ENCODE data around the gene EIF5. TPM values are rescaled to one million over a fixed set of nuclear protein-coding genes. Genes with fewer than 3 reads are reported as not detected.
A peak's percentile ranks its signal among the peaks of the same experiment; 100 is the strongest.

The EIF5 gene
- total and polyA plus RNA-seq, 5 donors, result 77.4 to 275 (median 247) TPM

DNA sequence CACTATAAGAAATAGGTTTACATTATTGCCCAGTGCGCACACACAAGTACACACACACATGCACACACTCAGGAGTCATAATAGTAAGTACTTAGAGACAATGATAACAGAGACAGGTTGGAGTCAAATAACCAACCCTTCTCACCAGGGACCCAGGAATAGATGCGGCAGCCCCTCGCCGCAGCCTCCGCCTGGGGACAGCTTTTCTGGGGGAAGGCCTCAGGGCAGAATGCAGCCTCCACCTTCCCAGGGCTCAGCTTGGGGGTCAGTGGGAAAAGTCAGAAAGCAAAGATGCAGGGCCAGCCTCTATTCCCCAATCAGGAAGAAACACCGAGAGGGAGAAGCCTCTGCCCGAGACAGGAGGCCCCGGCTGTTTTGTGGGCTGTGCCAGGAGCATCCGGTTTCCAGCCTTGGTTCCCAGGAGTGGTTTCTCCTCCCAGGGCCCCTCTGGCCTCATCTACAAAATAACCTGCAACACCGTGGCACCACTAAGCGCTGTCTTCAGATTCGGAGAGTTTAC is 23.4 kb upstream of the EIF5 start:
- H3K4me1 ChIP-seq (ENCODE audit: control insufficient read depth, insufficient read depth, low read length), result no peaks in the 10 kb centered on the region
- intact Hi-C loops (cut with DNase I), result no loop called here
- no peak for DNase-seq
- H3K27me3 ChIP-seq (ENCODE audit: control insufficient read depth, insufficient read depth), result no peaks in the 10 kb centered on the region
- ATAC-seq, result no peak
- no peak overlapping the region for H3K27ac ChIP-seq (ENCODE audit: low read length)
- H3K9me3 ChIP-seq (ENCODE audit: control insufficient read depth, low read length), result no peaks in the 10 kb centered on the region
- H3K4me3 ChIP-seq (ENCODE audit: low read length), result no peak overlapping the region
- 83% methylated on average over 12 of the region's 12 CpGs for WGBS

DNA sequence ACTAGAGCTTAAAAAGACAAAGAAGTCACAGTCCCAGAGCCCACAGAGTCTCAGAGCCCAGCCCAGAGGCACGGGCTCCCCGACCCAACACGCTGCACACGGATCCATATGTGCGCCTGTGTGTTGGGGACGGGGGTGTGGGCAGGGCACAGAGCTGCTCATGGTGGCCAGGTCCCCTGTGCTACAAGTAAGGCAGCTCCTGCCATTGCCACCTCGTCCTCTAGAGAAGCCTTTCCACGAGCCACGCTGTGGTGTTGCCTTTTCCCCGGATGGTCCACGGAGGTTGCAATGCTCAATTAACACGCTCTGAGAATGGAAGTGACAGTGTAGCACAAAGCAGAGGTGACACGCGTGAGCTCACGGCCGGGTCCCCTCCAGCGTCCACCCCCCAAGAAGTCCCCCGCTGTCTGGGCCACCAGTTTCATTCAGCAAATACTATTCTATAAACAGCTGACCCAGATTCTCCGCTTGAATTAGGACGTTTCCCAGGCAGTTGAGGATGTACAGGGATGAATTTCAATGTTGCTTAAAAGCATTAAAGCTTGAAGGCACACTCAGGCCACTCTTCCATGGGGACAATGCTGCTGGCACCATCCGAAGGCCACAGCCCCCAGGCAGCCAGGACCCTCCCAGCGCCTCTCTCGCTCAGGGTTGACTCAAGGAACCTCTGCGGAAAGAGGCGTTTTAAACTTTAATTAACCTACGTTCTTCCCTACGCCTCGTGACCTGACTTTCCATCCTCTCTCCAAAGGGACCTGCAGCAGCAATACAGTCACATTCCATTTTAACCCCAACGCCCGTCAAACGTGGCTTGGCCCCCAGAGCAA is 22.7 kb upstream of the EIF5 start:
- WGBS, result 90% methylated on average over 31 of the region's 31 CpGs
- H3K4me3 ChIP-seq (ENCODE audit: low read length), result no peak overlapping the region
- no peaks in the 10 kb centered on the region for H3K27me3 ChIP-seq (ENCODE audit: control insufficient read depth, insufficient read depth)
- H3K27ac ChIP-seq (ENCODE audit: low read length), result no peak overlapping the region
- H3K4me1 ChIP-seq (ENCODE audit: control insufficient read depth, insufficient read depth, low read length), result no peaks in the 10 kb centered on the region
- intact Hi-C loops (cut with DNase I), result no loop called here
- no peaks in the 10 kb centered on the region for H3K9me3 ChIP-seq (ENCODE audit: control insufficient read depth, low read length)
- no peak for DNase-seq
- no peak for ATAC-seq

DNA sequence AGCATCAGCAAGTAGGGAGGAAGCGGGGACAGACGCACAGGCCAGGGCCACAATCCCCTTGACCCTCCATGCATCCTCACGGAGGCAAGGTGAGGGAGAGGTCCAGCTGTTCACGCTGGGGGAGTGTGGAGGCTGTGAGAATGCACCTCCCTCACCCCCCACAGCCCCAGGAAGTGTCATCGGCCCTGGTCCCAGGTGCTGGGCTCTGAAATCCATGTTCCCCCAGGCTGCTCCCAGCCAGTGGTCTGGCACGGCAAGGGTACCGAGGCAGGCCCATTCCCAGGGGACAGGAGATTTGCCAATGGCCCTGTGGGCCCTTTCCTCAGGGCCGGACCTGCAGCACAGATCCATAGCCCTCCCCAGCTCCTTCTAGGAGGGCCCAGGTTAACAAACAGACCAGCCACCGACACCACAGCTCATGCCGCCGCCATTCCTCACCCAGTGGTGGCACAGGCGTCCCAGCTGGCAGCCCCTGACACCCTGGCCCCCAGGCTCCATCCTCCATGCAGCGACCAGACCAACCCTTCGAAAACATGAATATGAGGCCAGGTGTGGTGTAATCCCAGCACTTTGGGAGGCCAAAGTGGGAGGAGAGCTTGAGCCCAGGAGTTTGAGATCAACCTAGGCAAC is 21.9 kb upstream of the EIF5 start:
- H3K4me3 ChIP-seq (ENCODE audit: low read length), result no peak overlapping the region
- DNase-seq (no peak), ATAC-seq (no peak)
- H3K27me3 ChIP-seq (ENCODE audit: control insufficient read depth, insufficient read depth), result no peaks in the 10 kb centered on the region
- no peaks in the 10 kb centered on the region for H3K4me1 ChIP-seq (ENCODE audit: control insufficient read depth, insufficient read depth, low read length)
- no peak overlapping the region for H3K27ac ChIP-seq (ENCODE audit: low read length)
- WGBS, result 95% methylated on average over 14 of the region's 14 CpGs
- intact Hi-C loops (cut with DNase I), result no loop called here
- H3K9me3 ChIP-seq (ENCODE audit: control insufficient read depth, low read length), result no peaks in the 10 kb centered on the region

DNA sequence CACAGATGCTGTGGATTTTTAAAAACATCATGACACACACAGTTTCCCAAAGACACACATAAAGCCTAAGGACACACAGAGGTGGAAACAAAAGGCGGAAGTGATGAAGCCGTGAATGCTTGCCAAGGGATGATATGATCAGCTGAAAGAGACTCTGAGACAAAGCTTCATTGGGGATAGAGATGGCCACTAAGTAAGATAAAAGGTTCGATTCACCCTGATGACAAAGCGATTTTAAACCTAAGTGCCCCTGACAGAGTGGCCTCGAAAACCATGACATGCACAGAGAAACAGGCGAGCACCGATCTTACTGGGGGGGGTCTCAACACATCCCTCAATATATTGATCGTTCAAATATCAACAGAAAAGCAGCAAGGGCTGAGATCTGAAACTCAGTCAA is 20.3 kb upstream of the EIF5 start:
- DNase-seq (no peak), ATAC-seq (peak in 1 of 2 donors; percentile 10)
- Histone ChIP-seq H3K9me3 (ENCODE audit: control insufficient read depth, low read length) (no peaks in the 10 kb centered on the region), H3K27me3 (ENCODE audit: control insufficient read depth, insufficient read depth) (no peaks in the 10 kb centered on the region), H3K4me3 (ENCODE audit: low read length) (no peak overlapping the region), H3K4me1 (ENCODE audit: control insufficient read depth, insufficient read depth, low read length) (no peaks in the 10 kb centered on the region), H3K27ac (ENCODE audit: low read length) (no peak overlapping the region)
- 69% methylated on average over 8 of the region's 8 CpGs for WGBS
- intact Hi-C loops (cut with DNase I), result no loop called here

DNA sequence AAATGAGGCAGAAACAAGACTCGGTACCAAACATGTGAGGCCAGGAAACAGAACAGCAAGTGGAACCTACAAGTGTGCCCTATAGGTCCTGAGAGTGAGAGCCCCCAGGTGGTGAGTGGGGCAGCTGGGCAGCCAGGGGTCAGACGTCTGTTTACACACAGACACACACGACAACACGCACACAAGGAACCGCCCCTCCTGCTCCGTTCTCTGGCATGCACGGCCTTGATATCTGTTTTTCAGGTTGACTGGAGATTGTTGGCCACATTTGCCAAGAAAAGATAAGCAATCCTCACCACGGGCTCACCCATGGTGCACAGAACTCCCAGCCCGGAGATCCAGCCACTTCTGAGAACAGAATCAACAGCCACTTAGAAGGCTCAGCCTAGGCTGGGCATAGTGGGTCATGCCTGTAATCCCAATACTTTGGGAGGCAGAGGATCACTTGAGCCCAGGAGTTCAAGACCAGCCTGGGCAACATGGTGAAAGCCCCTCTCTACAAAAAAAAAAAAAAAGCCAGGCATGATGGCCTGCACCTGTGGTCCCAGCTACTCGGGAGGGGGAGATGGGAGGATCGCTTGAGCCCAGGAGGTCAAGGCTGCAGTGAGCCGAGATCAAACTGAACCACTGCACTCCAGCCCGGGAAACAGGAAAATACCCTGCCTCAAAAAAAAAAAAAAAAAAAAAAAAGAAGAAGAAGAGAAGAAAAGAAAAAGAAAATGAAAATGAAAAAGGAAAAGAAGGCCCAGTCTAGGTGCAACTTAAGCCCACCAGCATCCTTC is 19.4 kb upstream of the EIF5 start:
- Histone ChIP-seq H3K4me1 (ENCODE audit: control insufficient read depth, insufficient read depth, low read length) (no peaks in the 10 kb centered on the region), H3K9me3 (ENCODE audit: control insufficient read depth, low read length) (no peaks in the 10 kb centered on the region), H3K4me3 (ENCODE audit: low read length) (no peak overlapping the region), H3K27me3 (ENCODE audit: control insufficient read depth, insufficient read depth) (no peaks in the 10 kb centered on the region), H3K27ac (ENCODE audit: low read length) (no peak overlapping the region)
- DNase-seq (peak in 1 of 3 donors; percentile 58), ATAC-seq (peak in 1 of 2 donors; percentile 12)
- WGBS, result 59% methylated on average over 13 of the region's 13 CpGs
- intact Hi-C loops (cut with DNase I), result no loop called here

DNA sequence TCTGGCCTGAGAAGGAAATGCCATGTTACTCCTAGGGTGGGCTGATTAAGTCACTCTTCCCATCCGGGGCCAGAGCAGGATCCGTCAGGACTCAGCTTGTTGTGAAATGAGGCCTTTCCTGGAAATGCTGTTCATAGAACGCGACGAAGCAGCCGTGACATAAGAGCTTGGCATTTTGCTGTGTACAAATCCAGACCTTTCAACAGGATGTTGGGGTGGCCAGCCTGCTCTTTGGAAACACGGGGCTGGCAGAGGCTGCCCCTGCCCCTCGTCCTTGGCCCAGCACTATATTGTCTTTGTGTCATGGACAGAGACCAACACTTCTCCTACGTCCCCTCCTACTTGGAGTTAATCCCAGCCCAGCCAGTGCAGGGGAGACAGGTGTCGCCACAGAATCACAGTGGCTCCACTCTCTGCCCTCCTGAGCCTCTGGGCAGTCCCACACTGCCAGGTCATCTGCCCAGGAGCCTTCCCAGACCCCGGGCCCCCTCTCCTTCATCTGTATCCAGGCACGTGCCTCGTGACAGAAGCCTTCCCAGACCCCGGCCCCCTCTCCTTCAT is 18.6 kb upstream of the EIF5 start:
- Histone ChIP-seq H3K4me1 (ENCODE audit: control insufficient read depth, insufficient read depth, low read length) (no peaks in the 10 kb centered on the region), H3K27me3 (ENCODE audit: control insufficient read depth, insufficient read depth) (no peaks in the 10 kb centered on the region), H3K4me3 (ENCODE audit: low read length) (no peak overlapping the region), H3K27ac (ENCODE audit: low read length) (peak overlapping the region; percentile 14), H3K9me3 (ENCODE audit: control insufficient read depth, low read length) (no peaks in the 10 kb centered on the region)
- intact Hi-C loops (cut with DNase I), result no loop called here
- DNase-seq (peak; percentile 64 to 74 (median 73)), ATAC-seq (peak; percentile 77 to 81)
- WGBS, result 57% methylated on average over 14 of the region's 14 CpGs

DNA sequence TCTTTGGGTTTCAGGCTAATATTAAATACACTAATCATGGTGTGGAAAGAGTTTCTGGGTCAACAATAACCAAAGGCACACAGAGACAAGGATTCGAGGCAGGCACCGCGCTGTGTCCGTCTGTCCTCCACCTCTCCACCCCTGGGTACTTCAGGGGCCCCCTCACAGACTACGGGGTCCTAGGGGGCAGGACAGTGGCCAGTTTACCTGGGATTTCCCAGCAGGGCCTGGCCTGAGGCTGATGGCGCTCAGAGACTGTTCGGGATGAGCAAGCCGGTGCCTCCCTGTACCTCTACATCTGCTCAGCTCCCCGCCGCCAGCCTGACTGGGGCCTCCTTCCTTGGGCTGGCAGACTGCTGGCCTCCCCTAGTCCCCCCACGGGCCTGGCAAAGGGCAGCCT is 18.1 kb upstream of the EIF5 start:
- H3K9me3 ChIP-seq (ENCODE audit: control insufficient read depth, low read length), result no peaks in the 10 kb centered on the region
- peak in 1 of 2 donors; percentile 4 for ATAC-seq
- H3K4me1 ChIP-seq (ENCODE audit: control insufficient read depth, insufficient read depth, low read length), result no peaks in the 10 kb centered on the region
- WGBS, result 87% methylated on average over 11 of the region's 11 CpGs
- H3K27ac ChIP-seq (ENCODE audit: low read length), result no peak overlapping the region
- DNase-seq, result no peak
- intact Hi-C loops (cut with DNase I), result no loop called here
- H3K27me3 ChIP-seq (ENCODE audit: control insufficient read depth, insufficient read depth), result no peaks in the 10 kb centered on the region
- H3K4me3 ChIP-seq (ENCODE audit: low read length), result no peak overlapping the region

DNA sequence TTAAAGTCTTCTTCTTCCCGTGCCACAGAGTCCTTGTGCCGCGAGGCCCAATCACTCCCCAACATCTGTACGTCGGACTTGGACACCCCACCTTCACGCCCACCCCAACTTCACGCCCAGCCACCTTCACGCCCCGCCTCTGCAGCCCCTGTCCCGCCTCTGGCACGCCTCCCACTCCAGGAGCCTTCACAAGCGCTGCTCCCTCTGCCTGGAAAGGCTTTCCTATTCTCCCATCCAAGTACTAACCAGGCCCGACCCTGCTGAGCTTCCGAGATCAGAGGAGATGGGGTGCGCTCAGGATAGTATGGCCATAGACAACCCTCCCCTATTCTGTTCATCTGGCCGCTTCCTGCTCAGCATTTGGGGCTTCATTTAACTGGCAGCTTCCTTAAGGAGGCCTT is 17.3 kb upstream of the EIF5 start:
- ATAC-seq, result no peak
- intact Hi-C loops (cut with DNase I), result no loop called here
- Histone ChIP-seq H3K4me1 (ENCODE audit: control insufficient read depth, insufficient read depth, low read length) (no peaks in the 10 kb centered on the region), H3K9me3 (ENCODE audit: control insufficient read depth, low read length) (no peaks in the 10 kb centered on the region), H3K27me3 (ENCODE audit: control insufficient read depth, insufficient read depth) (no peaks in the 10 kb centered on the region), H3K27ac (ENCODE audit: low read length) (no peak overlapping the region), H3K4me3 (ENCODE audit: low read length) (no peak overlapping the region)
- DNase-seq, result no peak
- WGBS, result 89% methylated on average over 16 of the region's 16 CpGs

DNA sequence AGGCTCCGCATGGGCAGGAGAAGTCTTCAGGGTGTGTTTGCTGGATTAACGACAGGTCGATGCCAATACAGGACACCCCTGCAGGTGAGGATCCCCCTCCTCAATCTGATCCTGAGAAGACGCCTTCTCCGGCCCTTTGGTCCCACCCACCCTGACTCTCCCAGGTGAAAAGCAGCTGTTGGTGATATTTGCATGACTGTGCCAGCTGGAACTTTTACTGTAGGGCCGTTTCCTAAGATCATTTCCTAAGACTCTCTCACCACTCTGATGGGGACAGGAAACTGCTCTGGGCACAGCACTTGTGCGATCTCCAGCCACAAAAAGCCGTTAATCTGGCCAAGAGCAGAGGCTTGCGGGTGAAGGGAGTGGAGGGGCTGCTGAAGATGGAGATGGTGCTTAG is 16.8 kb upstream of the EIF5 start:
- Histone ChIP-seq H3K4me1 (ENCODE audit: control insufficient read depth, insufficient read depth, low read length) (no peaks in the 10 kb centered on the region), H3K9me3 (ENCODE audit: control insufficient read depth, low read length) (no peaks in the 10 kb centered on the region), H3K4me3 (ENCODE audit: low read length) (no peak overlapping the region), H3K27me3 (ENCODE audit: control insufficient read depth, insufficient read depth) (no peaks in the 10 kb centered on the region), H3K27ac (ENCODE audit: low read length) (no peak overlapping the region)
- intact Hi-C loops (cut with DNase I), result no loop called here
- 56% methylated on average over 9 of the region's 9 CpGs for WGBS
- no peak for DNase-seq
- ATAC-seq, result no peak

DNA sequence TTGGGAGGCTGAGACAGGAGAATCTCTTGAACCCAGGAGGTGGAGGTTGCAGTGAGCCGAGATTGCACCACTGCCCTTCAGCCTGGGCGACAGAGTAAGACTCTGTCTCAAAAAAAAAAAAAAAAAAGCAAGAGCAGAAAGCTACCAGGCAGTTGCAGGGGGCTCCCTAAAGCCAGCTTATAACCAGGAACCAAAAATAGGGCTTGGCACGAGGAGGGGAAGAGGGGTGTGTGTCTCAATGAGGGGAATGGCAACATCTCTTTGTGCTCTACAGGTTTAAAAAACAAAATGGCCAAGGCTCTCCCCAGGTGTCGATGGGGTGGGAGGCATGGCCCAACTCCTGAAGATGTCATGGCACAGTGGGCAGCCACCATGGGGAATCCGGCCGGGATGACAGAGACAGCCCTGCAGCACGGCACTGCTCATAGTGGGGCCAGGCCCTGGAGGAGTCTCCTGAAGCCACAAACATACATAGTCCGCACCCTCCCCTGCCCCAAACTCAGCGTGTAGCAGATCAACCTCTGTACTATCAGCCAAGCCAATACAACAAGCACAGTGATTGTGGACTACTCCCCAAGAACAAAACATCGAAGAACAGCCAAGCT is 16.0 kb upstream of the EIF5 start:
- no peak overlapping the region for H3K27ac ChIP-seq (ENCODE audit: low read length)
- 90% methylated on average over 10 of the region's 10 CpGs for WGBS
- no peak overlapping the region for H3K4me3 ChIP-seq (ENCODE audit: low read length)
- H3K4me1 ChIP-seq (ENCODE audit: control insufficient read depth, insufficient read depth, low read length), result no peaks in the 10 kb centered on the region
- no peaks in the 10 kb centered on the region for H3K27me3 ChIP-seq (ENCODE audit: control insufficient read depth, insufficient read depth)
- no peaks in the 10 kb centered on the region for H3K9me3 ChIP-seq (ENCODE audit: control insufficient read depth, low read length)
- intact Hi-C loops (cut with DNase I), result no loop called here
- ATAC-seq, result no peak
- no peak for DNase-seq

Data from right cardiac atrium (tissue), 5 donors.